ENCODE results near the gene ADAMTS7.
"Not testable (repeated sequence)": the region's sequence is repeated elsewhere in the genome, so short reads cannot be mapped to it uniquely, and the experiment has no call there.

ADAMTS7 gene

GRCh38 chr15:78762985-78763795, 48.1 kb downstream of the ADAMTS7 start:
- DNase-seq: no peak

DNA sequence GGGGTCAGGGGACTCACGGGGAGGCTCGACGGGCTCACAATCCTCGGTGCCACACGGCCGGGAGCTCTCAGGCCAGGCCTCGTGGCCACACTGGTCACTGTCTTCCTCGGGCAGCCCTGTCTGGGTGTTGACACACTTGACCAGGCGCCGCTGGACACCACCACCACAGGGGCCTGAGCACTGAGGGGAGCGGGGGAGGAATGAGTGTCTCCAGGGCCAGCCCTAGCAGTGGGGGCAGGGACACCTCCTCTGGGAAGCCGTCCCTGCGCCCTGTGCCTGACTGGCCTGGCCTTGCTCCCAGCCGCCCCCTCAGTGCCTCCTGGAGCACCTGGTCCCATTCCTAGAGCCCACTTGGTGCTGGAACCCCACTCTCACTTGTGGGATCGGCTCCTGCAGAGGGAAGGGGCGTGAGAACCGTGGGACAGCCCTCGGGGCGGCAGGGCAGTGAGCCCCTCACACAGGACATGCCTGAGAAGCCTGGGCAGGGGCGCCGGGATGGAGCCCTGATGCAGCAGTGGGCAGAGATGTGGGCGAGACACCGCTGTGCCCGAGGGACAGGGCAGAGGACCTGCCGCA, 48.8 kb downstream of the ADAMTS7 start:
- DNase-seq: not testable (repeated sequence)

DNA sequence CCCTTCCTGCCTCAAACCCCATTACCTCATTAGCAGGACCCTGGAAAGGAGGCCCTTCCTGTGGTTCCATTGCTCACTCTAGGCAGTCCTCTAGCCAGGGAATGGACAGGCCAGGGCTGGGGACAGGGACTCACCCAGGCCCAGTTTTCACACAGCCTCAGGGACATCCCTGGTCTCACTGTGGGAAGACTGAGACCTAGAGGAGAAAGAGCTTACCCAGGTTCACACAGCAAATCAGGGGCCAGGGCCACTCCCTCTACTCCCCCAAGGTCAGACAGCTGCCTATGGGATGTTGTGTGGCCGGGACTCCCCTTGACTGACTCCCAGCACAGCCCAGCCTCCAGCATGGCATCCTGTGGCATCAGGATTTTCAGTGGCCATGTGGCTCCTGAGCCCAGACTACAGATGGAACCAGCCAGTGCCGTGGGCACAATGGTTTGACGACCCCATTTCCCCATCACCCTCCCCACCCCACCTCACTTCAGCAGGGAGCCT, 49.3 kb downstream of the ADAMTS7 start:
- no peak for DNase-seq

GRCh38 chr15:78761475-78761874, 49.8 kb downstream of the ADAMTS7 start:
- DNase-seq: peak; percentile 28 to 84 (median 70)

DNA sequence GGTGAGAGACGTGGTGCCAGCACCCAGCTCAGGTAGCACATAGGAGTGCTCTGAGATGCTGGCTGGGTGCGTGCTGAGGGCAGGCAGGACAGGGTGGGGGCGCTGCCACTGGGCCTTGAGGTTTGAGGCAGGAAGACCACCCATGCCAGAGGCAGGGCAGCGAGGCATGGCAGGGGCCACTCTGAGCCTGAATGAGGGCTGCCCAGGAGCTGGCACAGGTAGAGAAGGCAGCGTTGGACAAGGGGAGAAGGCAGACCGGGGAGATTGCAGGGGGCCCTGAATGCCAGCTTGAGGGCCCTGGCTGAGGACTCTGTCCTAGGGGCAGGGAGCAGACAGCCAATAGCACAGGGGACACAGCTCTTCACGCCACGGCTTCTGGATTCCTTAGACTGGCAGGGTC, 50.2 kb downstream of the ADAMTS7 start:
- no peak for DNase-seq

GRCh38 chr15:78760091-78760882, 51.0 kb downstream of the ADAMTS7 start:
- not testable (repeated sequence) for DNase-seq

DNA sequence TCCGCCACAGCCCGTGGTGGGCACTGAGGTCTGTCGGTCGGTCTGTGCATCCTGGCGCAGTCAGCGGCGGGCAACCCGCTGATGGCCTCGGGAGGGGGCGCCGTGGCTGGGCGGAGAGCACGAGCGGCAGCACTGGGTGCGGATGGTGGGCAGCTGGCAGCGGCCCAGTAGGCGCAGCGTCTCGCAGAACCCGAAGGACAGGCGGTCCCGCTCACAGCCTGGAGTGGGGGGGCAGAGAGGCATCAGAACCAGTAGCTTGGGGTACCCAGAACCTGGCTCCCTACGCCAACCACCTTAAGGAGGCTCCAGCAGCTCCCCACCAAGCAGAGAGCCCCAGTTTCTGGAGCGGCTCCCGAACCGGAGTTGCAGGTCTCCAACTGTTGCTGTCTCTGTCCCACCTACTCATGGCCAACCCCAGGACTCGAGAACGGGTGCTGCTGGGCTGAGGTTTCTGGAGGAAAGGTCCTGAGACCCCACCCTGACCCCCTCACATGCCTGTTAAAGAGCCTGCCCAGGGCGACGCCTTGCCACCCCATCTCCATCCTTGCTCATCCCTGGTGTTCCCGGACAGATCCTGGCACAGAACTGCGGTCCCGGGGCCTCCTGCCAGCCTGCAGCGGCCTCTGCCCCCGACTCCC, 51.8 kb downstream of the ADAMTS7 start:
- not testable (repeated sequence) for DNase-seq

- DNase-seq: not testable (repeated sequence)
Observed at GRCh38 chr15:78758486-78759200, 52.6 kb downstream of the ADAMTS7 start.

DNA sequence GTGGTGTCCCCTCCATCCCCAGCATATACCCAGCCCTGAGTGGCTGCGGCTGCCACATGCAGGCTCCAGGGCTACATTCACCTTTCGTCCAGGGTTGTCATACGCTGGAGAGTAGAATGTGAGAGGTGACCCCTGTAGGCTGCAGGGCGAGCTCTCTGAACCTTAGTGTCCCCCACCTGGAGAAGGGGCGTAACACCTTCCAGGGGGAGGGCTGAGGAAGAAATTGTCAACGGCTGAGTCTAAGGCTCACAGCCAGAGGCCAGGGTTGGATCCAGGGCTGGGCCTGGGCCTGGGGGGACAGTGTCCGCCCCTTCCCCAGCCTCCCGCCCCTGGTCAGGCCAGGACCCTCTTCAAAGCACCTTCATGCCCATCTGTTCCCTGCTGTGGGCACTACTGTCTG, 53.2 kb downstream of the ADAMTS7 start:
- DNase-seq: not testable (repeated sequence)

- no peak for DNase-seq
Observed at GRCh38 chr15:78757636-78757905, 53.7 kb downstream of the ADAMTS7 start.

GRCh38 chr15:78756781-78757635, 54.3 kb downstream of the ADAMTS7 start:
- not testable (repeated sequence) for DNase-seq

- DNase-seq: peak; percentile 6 to 41 (median 21)
Observed at GRCh38 chr15:78755900-78756591, 55.2 kb downstream of the ADAMTS7 start.

GRCh38 chr15:78754637-78755280, 56.5 kb downstream of the ADAMTS7 start:
- DNase-seq: not testable (repeated sequence)

DNA sequence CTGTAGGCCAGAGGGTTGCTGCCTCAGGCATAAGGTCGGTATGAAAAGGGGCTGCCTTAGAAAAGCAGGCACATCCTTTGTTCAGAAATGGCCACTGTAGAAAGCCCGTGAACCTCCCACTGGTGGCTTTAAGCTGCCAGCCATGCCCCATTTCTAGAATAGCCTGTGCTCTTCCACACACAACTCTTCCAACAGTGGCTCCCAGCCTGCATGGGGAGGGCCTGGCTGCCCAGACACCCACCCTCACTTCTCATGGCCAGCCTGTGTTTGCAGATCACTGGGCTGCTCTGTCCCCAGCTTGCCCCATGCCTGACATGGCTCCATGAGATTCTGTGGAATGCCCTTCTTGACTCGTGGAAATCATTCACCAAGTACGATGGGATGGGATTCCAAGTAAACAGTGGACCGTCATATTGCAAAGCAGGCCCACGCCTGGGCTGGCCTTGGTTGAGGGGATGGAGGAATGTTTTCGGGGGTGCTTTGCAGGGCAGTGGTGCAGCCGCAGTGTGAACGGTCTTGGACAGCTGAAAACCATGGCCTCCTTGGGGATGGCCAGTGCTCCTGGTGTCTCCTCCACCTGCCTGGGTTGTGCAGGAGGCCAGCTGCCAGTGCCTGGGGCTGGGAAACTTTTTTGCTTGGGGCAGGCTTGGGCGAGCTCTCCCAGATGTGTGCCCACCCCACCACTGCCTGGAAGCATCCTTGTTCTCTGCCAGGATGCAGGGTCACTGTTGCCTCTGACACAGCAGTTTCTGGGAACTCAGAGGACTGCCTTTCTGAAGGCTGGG, 57.3 kb downstream of the ADAMTS7 start:
- DNase-seq: not testable (repeated sequence)

- DNase-seq: not testable (repeated sequence)
Observed at GRCh38 chr15:78753359-78753659, 58.0 kb downstream of the ADAMTS7 start.

GRCh38 chr15:78752492-78753358, 58.5 kb downstream of the ADAMTS7 start:
- no peak for DNase-seq

DNA sequence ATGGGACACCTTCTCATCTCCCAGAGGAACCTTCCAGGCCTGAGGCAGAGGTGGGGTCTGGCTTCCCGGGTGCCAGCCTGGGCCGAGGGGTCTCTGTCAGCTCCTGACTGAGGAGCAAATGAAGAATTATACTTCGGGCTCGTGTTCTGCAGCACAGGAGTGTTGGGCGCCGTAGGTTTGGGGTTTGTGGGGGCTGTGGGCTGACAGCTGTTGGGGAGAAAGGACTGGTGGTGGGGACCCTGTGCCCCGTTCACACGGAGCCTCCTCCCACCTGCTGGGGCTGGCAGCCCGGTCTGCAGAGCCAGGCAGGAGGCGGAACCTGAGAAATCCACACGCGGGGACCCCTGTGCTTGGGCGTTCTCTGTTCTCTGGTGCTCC, 59.7 kb downstream of the ADAMTS7 start:
- DNase-seq: no peak

- DNase-seq: peak; percentile 79 to 94 (median 91)
Observed at GRCh38 chr15:78750974-78751601, 60.2 kb downstream of the ADAMTS7 start.
